ENCODE data around the gene HDAC1. TPM values are rescaled to one million over a fixed set of nuclear protein-coding genes. Genes with fewer than 3 reads are reported as not detected.
A peak's percentile ranks its signal among the peaks of the same experiment; 100 is the strongest.

HDAC1 gene
- total and polyA plus RNA-seq, 4 experiments from 2014 or later = 169 to 190 (median 180) TPM

DNA sequence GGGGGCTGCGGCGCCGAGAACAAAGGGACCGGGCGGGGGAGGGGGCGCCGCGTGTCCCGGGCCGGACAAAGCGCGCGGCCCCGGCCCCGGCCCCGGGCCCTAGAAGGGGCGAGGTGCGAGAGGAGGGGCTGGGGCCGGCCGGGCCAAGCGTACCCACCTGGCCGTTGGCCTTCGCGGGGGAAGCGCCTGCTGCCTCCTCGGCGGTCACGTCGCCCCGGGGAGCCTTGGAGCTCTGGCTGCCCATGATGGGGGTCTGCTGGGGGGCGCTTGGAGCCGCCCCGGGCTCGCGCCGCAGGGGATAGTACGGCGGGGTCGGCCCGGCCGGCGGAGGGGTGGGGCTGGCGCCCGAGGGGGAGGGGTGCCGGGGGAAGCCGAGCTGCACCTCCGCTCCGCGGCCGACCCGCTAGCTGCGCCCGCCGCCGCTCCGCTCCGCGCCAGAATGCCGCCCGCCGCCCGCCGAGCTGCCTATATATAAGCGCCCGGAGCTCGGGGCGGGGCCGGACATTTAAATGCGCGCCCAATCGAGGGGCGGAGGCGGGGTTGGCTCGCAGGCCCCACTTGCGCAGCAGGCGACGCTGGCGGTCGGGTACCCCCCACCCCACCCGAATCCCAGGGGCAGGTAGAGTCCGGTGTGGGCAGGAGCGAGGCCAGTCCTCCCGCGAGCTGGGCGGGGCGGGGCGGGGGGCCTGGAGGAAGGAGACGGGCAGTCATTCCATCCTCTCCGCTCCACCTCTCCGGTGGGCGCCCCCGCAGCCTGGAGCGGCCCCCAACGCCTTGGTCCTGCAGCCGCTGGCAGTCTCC lies 44.1 kb downstream of the HDAC1 start, which contains the start of gene MARCKSL1:
Gene MARCKSL1, minus strand, starts transcription at position 444 of the 801 bp plus-strand sequence. Its CDS starts 200 bp downstream, at position 244.
- Histone ChIP-seq H3K27ac (ENCODE audit: low read depth, low read length) (peak within 1 kb of the TSS; percentile 45), H3K27me3 (ENCODE audit: insufficient read depth, low read length) (no peaks in the 10 kb centered on the region), H3K9me3 (ENCODE audit: control insufficient read depth in 1 of 2, low read length in 2 of 2) (no peaks in the 10 kb centered on the region), H3K4me1 (ENCODE audit: insufficient read depth, low read length) (peaks cover 40% of the 10 kb centered on the region), H3K36me3 (ENCODE audit: insufficient read depth, low read length) (peaks cover 17% of the 10 kb centered on the region), H3K4me3 (ENCODE audit: low read length in 2 of 2) (peak within 1 kb of the TSS; percentile 29 to 48)
- H3K36me3 Mint-ChIP-seq = peaks cover 16 to 27% of the 10 kb centered on the region in 2 donors
- peaks cover 26 to 44% (median 34%) of the 10 kb centered on the region in 4 donors for H3K4me1 Mint-ChIP-seq
- peak within 1 kb of the TSS; percentile 31 to 95 (median 85) for H3K27ac Mint-ChIP-seq
- intact Hi-C loops (cut with micrococcal nuclease) = loop anchor here (1.0 to 2.0 kb wide), 8 partner anchors 15 to 121 kb away; partner anchors contain the start of genes BSDC1 and HDAC1
- ChIA-PET CTCF (ENCODE audit: partially characterized antibody) (interaction anchor here (0.7 to 2.1 kb wide), 16 partner anchors 9 to 124 kb away, joined by 3 to 13 read pairs (median 5); partner anchors contain the start of genes BSDC1 and LCK), POLR2A (ENCODE audit: partially characterized antibody) (interaction anchor here (0.6 to 8.5 kb wide), 49 partner anchors 9 to 315 kb away, joined by 3 to 173 read pairs (median 5); partner anchors contain the start of genes BSDC1, CCDC28B, EIF3I and FAM229A)
- H3K4me3 Mint-ChIP-seq = peak within 1 kb of the TSS; percentile 83 to 92 (median 87)
- peak; percentile 82 to 85 (median 85) for DNase-seq
- peaks cover 0 to 3% (median 0%) of the 10 kb centered on the region in 8 donors for H3K9me3 Mint-ChIP-seq
- no peaks in the 10 kb centered on the region for H3K27me3 Mint-ChIP-seq

DNA sequence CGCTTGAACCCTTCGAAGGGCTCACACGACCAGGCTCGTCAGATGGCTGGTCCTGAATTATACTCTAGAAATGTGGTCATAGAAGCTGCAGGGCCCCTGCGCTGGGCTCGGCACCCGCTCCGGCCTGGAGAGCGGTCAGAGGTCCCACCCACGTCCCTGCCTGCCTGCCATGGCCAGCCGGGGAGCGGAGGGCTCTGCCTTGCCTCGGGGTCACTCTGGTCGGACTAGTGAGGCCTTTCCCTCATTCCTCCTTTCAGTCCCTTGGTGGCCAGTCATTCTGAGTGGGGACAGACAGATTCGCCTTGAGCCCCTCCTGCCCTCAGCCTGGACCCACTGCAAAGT lies 44.7 kb downstream of the HDAC1 start:
- H3K27ac Mint-ChIP-seq = peak overlapping the region in 6 of 7 donors; percentile 54 to 92 (median 66)
- DNase-seq = no peak
- no peaks in the 10 kb centered on the region for H3K27me3 ChIP-seq (ENCODE audit: insufficient read depth, low read length)
- peaks cover 40% of the 10 kb centered on the region for H3K4me1 ChIP-seq (ENCODE audit: insufficient read depth, low read length)
- H3K4me3 Mint-ChIP-seq = peak overlapping the region; percentile 62 to 81 (median 72)
- POLR2A ChIA-PET (ENCODE audit: partially characterized antibody) = interaction anchor here (0.8 to 8.5 kb wide), 39 partner anchors 9 to 314 kb away, joined by 3 to 173 read pairs (median 6); partner anchors contain the start of genes BSDC1, CCDC28B, EIF3I and FAM229A
- H3K9me3 Mint-ChIP-seq = peaks cover 0 to 3% (median 0%) of the 10 kb centered on the region in 8 donors
- no peaks in the 10 kb centered on the region for H3K9me3 ChIP-seq (ENCODE audit: control insufficient read depth in 1 of 2, low read length in 2 of 2)
- intact Hi-C loops (cut with micrococcal nuclease) = loop anchor here (1.0 to 2.0 kb wide), 2 partner anchors 15 to 58 kb away; partner anchors contain the start of gene BSDC1
- H3K4me1 Mint-ChIP-seq = peaks cover 26 to 44% (median 34%) of the 10 kb centered on the region in 4 donors
- peaks cover 10 to 21% of the 10 kb centered on the region in 2 donors for H3K36me3 Mint-ChIP-seq
- peaks cover 12% of the 10 kb centered on the region for H3K36me3 ChIP-seq (ENCODE audit: insufficient read depth, low read length)
- H3K27me3 Mint-ChIP-seq = no peaks in the 10 kb centered on the region
- H3K4me3 ChIP-seq (ENCODE audit: low read length in 2 of 2) = peak overlapping the region in 1 of 2 donors; percentile 45
- H3K27ac ChIP-seq (ENCODE audit: low read depth, low read length) = no peak overlapping the region
- CTCF ChIA-PET (ENCODE audit: partially characterized antibody) = interaction anchor here (0.7 to 2.1 kb wide), 16 partner anchors 9 to 124 kb away, joined by 3 to 13 read pairs (median 5); partner anchors contain the start of genes BSDC1 and LCK

DNA sequence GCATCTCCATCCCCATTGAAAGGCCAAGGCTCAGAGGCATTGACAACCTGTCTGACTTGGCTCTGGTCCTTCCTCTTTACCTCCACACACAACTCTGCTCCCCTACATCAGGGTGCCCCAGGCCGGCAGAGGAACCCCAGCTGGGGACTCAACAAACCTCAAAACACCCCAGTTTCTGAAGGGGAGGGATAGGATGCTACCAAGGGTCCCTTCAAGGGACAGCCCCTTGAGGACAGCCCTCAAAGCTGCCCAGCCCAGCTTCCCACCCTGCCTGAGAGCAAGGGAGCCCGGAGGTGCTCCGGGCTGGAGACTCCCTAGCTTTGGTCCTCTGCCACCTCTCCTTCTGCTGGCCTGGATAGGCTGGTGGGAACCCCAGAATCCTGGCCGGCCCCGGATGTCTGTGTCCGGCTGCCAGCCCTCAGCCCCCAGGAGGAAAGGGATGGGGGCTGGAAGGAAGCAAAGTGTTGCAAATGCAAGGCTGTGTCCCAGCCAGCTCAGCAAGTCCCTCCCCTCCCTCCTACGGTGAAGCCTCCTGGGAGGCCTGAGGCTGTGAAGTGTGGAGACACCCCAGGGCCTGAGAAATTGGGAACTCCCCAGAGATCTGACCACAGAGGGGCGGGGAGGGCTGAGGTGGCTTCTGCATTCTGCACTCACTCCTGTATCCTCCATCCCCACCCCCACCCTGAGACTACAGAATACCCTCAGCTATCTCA lies 45.2 kb downstream of the HDAC1 start:
- Mint-ChIP-seq H3K27ac (peak overlapping the region in 6 of 7 donors; percentile 54 to 92 (median 76)), H3K36me3 (peaks cover 5 to 16% of the 10 kb centered on the region in 2 donors), H3K9me3 (peaks cover 0 to 3% (median 0%) of the 10 kb centered on the region in 8 donors), H3K4me3 (peak overlapping the region; percentile 43 to 76 (median 70)), H3K4me1 (peaks cover 26 to 44% (median 34%) of the 10 kb centered on the region in 4 donors), H3K27me3 (no peaks in the 10 kb centered on the region)
- POLR2A ChIA-PET (ENCODE audit: partially characterized antibody) = interaction anchor here (0.8 to 8.5 kb wide), 20 partner anchors 13 to 121 kb away, joined by 3 to 173 read pairs (median 8); partner anchors contain the start of genes BSDC1, HDAC1 and LCK
- intact Hi-C loops (cut with micrococcal nuclease) = loop anchor here (1.0 to 2.0 kb wide), 2 partner anchors 14 to 58 kb away; partner anchors contain the start of gene BSDC1
- Histone ChIP-seq H3K36me3 (ENCODE audit: insufficient read depth, low read length) (peaks cover 6% of the 10 kb centered on the region), H3K27ac (ENCODE audit: low read depth, low read length) (no peak overlapping the region), H3K4me3 (ENCODE audit: low read length in 2 of 2) (no peak overlapping the region), H3K27me3 (ENCODE audit: insufficient read depth, low read length) (no peaks in the 10 kb centered on the region), H3K4me1 (ENCODE audit: insufficient read depth, low read length) (peaks cover 40% of the 10 kb centered on the region), H3K9me3 (ENCODE audit: control insufficient read depth in 1 of 2, low read length in 2 of 2) (no peaks in the 10 kb centered on the region)
- peak in 4 of 5 donors; percentile 46 to 89 (median 57) for DNase-seq
- CTCF ChIA-PET (ENCODE audit: partially characterized antibody) = interaction anchor here (1.0 to 2.1 kb wide), 7 partner anchors 9 to 96 kb away, joined by 3 to 13 read pairs (median 5); no protein-coding TSS in a partner anchor

- no peak for DNase-seq
- H3K4me3 Mint-ChIP-seq = peak overlapping the region in 4 of 8 donors; percentile 27 to 66 (median 58)
- peak overlapping the region; percentile 29 to 92 (median 67) for H3K27ac Mint-ChIP-seq
- Histone ChIP-seq H3K27me3 (ENCODE audit: insufficient read depth, low read length) (no peaks in the 10 kb centered on the region), H3K4me1 (ENCODE audit: insufficient read depth, low read length) (peaks cover 40% of the 10 kb centered on the region), H3K9me3 (ENCODE audit: control insufficient read depth in 1 of 2, low read length in 2 of 2) (no peaks in the 10 kb centered on the region), H3K4me3 (ENCODE audit: low read length in 2 of 2) (no peak overlapping the region), H3K27ac (ENCODE audit: low read depth, low read length) (no peak overlapping the region), H3K36me3 (ENCODE audit: insufficient read depth, low read length) (no peaks in the 10 kb centered on the region)
- peaks cover 0 to 3% (median 0%) of the 10 kb centered on the region in 8 donors for H3K9me3 Mint-ChIP-seq
- H3K4me1 Mint-ChIP-seq = peaks cover 26 to 44% (median 34%) of the 10 kb centered on the region in 4 donors
- POLR2A ChIA-PET (ENCODE audit: partially characterized antibody) = interaction anchor here (0.8 to 8.5 kb wide), 9 partner anchors 12 to 122 kb away, joined by 4 to 173 read pairs (median 55); partner anchors contain the start of genes HDAC1 and LCK
- CTCF ChIA-PET (ENCODE audit: partially characterized antibody) = interaction anchor here (1.0 to 1.2 kb wide), 3 partner anchors 8 to 90 kb away, joined by 3 to 5 read pairs (median 3); no protein-coding TSS in a partner anchor
- peaks cover 5 to 9% of the 10 kb centered on the region in 2 donors for H3K36me3 Mint-ChIP-seq
- intact Hi-C loops (cut with micrococcal nuclease) = loop anchor here (2.0 kb wide), 1 partner anchor 57 kb away; the partner anchor contains the start of gene BSDC1
- H3K27me3 Mint-ChIP-seq = no peaks in the 10 kb centered on the region
Measured at GRCh38 chr1:32337855-32338636, 46.2 kb downstream of the HDAC1 start.

- peak overlapping the region in 3 of 8 donors; percentile 27 to 66 (median 53) for H3K4me3 Mint-ChIP-seq
- Histone ChIP-seq H3K4me3 (ENCODE audit: low read length in 2 of 2) (no peak overlapping the region), H3K27ac (ENCODE audit: low read depth, low read length) (no peak overlapping the region), H3K27me3 (ENCODE audit: insufficient read depth, low read length) (no peaks in the 10 kb centered on the region), H3K4me1 (ENCODE audit: insufficient read depth, low read length) (peaks cover 37% of the 10 kb centered on the region), H3K9me3 (ENCODE audit: control insufficient read depth in 1 of 2, low read length in 2 of 2) (no peaks in the 10 kb centered on the region), H3K36me3 (ENCODE audit: insufficient read depth, low read length) (no peaks in the 10 kb centered on the region)
- peaks cover 0 to 3% (median 0%) of the 10 kb centered on the region in 8 donors for H3K9me3 Mint-ChIP-seq
- intact Hi-C loops (cut with micrococcal nuclease) = no loop called here
- H3K27ac Mint-ChIP-seq = peak overlapping the region in 6 of 7 donors; percentile 14 to 92 (median 64)
- CTCF ChIA-PET (ENCODE audit: partially characterized antibody) = no interaction called here
- peaks cover 3 to 5% of the 10 kb centered on the region in 2 donors for H3K36me3 Mint-ChIP-seq
- no peaks in the 10 kb centered on the region for H3K27me3 Mint-ChIP-seq
- POLR2A ChIA-PET (ENCODE audit: partially characterized antibody) = interaction anchor here (4.6 to 8.5 kb wide), 2 partner anchors 12 to 49 kb away, joined by 91 to 173 read pairs; partner anchors contain the start of gene HDAC1
- H3K4me1 Mint-ChIP-seq = peaks cover 22 to 45% (median 29%) of the 10 kb centered on the region in 4 donors
- no peak for DNase-seq
Measured at GRCh38 chr1:32338637-32339145, 46.8 kb downstream of the HDAC1 start.
